ENCODE data around the gene PKD2L1. TPM values are rescaled to one million over a fixed set of nuclear protein-coding genes. Genes with fewer than 3 reads are reported as not detected.
"Not testable (repeated sequence)": the region's sequence is repeated elsewhere in the genome, so short reads cannot be mapped to it uniquely, and the experiment has no call there.

Gene PKD2L1
- total RNA-seq, 1 donor from 2014 or later: not detected

DNA sequence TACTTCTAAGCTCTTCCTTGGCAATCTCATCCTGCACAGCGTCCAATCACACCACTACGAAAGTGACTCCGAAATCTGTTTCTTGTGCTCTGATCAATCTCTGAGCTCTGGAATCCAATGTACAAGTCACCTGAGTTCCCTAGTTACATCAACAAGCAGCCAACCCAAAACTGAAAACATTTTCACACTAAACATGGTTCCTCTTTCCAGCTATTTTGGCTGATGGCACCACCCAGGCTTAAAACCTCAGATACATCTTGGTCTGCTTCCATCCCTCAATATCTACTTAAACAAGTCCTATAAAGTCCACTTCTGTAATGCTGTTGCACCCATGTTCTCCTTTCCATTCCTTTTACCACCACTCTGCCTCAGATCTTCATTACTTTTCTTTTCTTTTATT, 47.1 kb downstream of the PKD2L1 start:
- TF ChIP-seq, protein P1, sequence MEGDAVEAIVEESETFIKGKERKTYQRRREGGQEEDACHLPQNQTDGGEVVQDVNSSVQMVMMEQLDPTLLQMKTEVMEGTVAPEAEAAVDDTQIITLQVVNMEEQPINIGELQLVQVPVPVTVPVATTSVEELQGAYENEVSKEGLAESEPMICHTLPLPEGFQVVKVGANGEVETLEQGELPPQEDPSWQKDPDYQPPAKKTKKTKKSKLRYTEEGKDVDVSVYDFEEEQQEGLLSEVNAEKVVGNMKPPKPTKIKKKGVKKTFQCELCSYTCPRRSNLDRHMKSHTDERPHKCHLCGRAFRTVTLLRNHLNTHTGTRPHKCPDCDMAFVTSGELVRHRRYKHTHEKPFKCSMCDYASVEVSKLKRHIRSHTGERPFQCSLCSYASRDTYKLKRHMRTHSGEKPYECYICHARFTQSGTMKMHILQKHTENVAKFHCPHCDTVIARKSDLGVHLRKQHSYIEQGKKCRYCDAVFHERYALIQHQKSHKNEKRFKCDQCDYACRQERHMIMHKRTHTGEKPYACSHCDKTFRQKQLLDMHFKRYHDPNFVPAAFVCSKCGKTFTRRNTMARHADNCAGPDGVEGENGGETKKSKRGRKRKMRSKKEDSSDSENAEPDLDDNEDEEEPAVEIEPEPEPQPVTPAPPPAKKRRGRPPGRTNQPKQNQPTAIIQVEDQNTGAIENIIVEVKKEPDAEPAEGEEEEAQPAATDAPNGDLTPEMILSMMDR (IDR thresholded peaks at IDR 0.05; ENCODE audit: unreplicated experiment): no peak
- Mint-ChIP-seq H3K4me1 (peaks cover 14% of the 10 kb centered on the region), H3K27ac (no peak overlapping the region), H3K36me3 (peaks cover 17% of the 10 kb centered on the region), H3K9me3 (no peaks in the 10 kb centered on the region), H3K27me3 (ENCODE audit: low read depth) (no peaks in the 10 kb centered on the region), H3K4me3 (no peak overlapping the region)
- DNase-seq (ENCODE audit: low spot score in 2 of 2, unreplicated experiment in 2 of 2): no peak

DNA sequence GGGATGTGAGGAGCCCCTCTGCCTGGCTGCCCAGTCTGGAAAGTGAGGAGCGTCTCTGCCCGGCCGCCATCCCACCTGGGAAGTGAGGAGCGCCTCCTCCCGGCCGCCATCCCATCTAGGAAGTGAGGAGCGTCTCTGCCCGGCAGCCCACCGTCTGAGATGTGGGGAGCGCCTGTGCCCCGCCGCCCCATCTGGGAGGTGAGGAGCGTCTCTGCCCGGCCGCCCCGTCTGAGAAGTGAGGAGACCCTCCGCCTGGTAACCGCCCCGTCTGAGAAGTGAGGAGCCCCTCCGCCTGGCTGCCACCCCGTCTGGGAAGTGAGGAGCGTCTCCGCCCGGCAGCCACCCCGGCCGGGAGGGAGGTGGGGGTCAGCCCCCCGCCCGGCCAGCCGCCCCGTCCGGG, 53.1 kb downstream of the PKD2L1 start:
- peaks cover 26% of the 10 kb centered on the region for H3K36me3 Mint-ChIP-seq

DNA sequence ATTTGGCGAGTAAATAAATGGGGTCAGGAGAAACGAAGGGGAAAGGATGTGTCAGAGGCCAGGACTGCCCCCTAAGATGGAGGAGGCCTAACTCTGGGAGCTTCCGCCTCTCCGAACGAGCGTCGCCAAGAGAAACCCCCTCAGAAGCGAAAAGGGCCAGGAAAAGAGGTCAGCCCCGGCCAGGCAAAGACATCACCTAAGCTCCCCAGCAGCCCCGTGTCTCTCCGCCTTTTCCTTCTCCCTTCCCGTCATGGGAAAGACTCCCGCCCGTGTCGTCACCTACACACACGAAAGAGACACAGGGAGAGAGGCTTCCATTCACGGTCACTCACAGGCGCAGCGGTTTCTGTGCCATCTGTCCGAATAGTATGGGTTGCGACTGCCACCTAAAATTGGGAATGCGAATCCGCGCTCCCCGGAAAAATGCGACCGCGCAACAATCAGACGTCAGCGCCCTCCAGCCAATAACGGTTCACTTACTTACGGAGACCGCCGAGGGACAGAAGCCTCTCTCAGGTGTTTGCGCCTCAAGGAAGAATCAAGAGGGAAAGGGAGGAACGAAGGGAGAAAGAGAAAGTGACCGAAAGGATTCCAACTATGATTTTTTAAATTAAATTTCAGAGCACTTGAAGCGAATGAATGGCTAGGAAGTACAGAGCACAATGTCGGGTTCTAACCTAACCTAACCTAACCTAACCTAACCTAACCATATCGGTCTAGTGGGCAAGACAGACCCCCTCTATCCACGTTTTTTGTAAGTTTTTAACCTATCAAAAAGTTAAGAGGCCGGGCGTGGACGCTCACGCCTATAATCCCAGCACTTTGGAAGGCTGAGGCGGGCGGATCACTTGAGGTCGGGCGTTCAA, 62.6 kb downstream of the PKD2L1 start, which contains the start of gene CWF19L1:
Gene CWF19L1, minus strand, starts transcription at position 400 of the 866 bp plus-strand sequence. Its CDS starts 45 bp downstream, at position 355.
- Mint-ChIP-seq H3K4me3 (peak within 1 kb of the TSS; percentile 97), H3K4me1 (peaks cover 9% of the 10 kb centered on the region), H3K27me3 (ENCODE audit: low read depth) (no peaks in the 10 kb centered on the region), H3K9me3 (peaks cover 8% of the 10 kb centered on the region), H3K27ac (peak within 1 kb of the TSS; percentile 98), H3K36me3 (peaks cover 13% of the 10 kb centered on the region)
- peak; percentile 62 to 87 for DNase-seq (ENCODE audit: low spot score in 2 of 2, unreplicated experiment in 2 of 2)
- TF ChIP-seq, protein P1 (IDR thresholded peaks at IDR 0.05; ENCODE audit: unreplicated experiment): no peak

More for the DNA sequence above, 53.1 kb downstream of the PKD2L1 start:
- H3K4me1 Mint-ChIP-seq; H3K9me3 Mint-ChIP-seq; H3K4me3 Mint-ChIP-seq; DNase-seq (ENCODE audit: low spot score in 2 of 2, unreplicated experiment in 2 of 2); H3K27me3 Mint-ChIP-seq (ENCODE audit: low read depth); H3K27ac Mint-ChIP-seq: not testable (repeated sequence)

DNA sequence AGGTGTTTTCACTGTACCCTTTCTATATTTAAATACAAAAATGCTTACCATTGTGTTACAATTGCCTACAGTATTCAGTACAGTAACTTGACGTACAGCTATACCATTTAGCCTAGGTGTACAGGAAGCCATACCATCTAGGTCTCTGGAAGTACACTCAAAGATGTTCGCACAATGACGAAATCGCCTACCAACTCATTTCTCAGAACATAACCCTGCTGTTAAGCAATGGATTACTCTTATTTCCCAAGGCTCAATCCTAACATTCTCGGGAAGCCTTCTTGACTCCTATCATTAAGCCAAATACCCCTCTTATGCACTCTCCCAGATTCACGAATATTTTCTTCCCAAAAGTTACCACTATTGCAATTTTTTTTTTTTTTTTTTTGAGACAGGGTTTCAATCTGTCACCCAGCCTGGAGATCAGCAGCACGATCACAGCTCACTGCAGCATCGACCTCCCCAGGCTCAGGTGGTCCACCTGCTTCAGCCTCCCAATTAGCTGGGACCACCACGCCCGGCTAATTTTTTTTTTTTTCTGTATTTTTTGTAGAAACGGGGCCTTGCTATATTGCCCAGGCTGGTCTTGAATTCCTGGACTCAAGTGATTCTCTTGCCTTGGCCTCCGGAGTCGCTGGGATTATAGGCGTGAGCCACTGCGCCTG, 64.1 kb downstream of the PKD2L1 start:
- Mint-ChIP-seq H3K27me3 (ENCODE audit: low read depth) (no peaks in the 10 kb centered on the region), H3K36me3 (peaks cover 5% of the 10 kb centered on the region), H3K9me3 (no peaks in the 10 kb centered on the region), H3K27ac (no peak overlapping the region), H3K4me1 (peaks cover 9% of the 10 kb centered on the region), H3K4me3 (peak overlapping the region; percentile 97)
- no peak for DNase-seq (ENCODE audit: low spot score in 2 of 2, unreplicated experiment in 2 of 2)
- TF ChIP-seq, protein P1 (IDR thresholded peaks at IDR 0.05; ENCODE audit: unreplicated experiment): no peak

DNA sequence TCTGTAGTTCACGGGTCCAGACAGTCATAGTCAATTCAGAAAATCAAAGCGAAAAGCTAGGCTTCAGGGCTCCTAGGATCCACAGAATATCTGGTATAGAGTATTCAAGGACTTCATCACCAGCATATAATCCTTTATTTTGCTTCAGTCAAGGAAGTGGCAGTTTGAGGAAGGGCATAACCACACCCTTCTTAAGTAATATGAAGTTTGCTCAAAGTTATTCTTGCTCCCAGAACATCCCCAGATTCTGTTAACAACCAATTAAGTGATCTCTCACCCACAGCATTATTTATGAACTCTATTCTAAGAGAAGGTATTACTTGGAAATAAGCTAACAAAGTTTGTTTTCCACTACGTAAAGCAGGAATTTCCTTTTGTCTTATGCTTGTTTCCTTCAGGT, 75.8 kb downstream of the PKD2L1 start:
- Mint-ChIP-seq H3K4me1 (no peaks in the 10 kb centered on the region), H3K27ac (no peak overlapping the region), H3K27me3 (ENCODE audit: low read depth) (no peaks in the 10 kb centered on the region), H3K36me3 (peaks cover 44% of the 10 kb centered on the region), H3K9me3 (no peaks in the 10 kb centered on the region), H3K4me3 (no peak overlapping the region)
- no peak for DNase-seq (ENCODE audit: low spot score in 2 of 2, unreplicated experiment in 2 of 2)
- TF ChIP-seq, protein P1 (IDR thresholded peaks at IDR 0.05; ENCODE audit: unreplicated experiment): no peak

DNA sequence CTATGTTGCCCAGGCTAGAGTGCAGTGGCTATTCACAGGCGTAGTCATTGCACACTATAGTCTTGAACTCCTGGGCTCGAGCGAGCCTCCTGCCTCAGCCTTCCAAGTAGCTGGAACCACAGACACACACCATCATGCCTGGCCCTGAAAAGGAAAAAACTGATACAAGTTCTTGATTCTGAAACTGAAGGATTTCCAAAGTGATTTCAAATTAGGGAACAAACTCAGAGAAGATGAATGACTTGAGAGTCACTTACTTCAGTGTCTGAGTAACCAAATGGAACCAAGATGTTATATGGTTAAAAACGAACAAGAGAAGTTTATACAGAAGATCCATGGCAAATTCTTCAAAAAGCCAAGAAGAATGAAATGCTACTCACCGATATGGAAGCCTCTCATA, 77.0 kb downstream of the PKD2L1 start:
- DNase-seq (ENCODE audit: low spot score in 2 of 2, unreplicated experiment in 2 of 2): no peak
- Mint-ChIP-seq H3K27ac (no peak overlapping the region), H3K36me3 (peaks cover 44% of the 10 kb centered on the region), H3K4me1 (no peaks in the 10 kb centered on the region), H3K9me3 (no peaks in the 10 kb centered on the region), H3K27me3 (ENCODE audit: low read depth) (no peaks in the 10 kb centered on the region), H3K4me3 (no peak overlapping the region)
- TF ChIP-seq, protein P1 (IDR thresholded peaks at IDR 0.05; ENCODE audit: unreplicated experiment): no peak
